ENCODE measurements around the gene RPS25. TPM values are rescaled to one million over a fixed set of nuclear protein-coding genes. Genes with fewer than 3 reads are reported as not detected.

The RPS25 gene
- total and polyA plus RNA-seq, 9 of the 15 experiments (the other 6 are each of a cell fraction or from before 2014, with no cell fraction given), result 1,553 to 5,486 (median 2,471) TPM

DNA sequence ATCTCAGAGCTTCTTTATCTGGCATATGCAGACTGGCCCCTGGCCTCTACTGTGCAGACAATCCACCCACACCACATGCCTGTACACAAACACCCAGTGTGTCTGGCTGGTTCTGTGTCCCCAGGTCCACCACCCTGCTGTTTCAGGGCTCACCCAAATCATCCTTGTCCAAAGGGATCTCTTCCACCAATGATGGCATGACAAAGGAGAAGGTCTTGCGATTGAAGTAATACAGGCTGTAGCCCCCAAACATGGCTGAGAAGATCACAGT is 10.9 kb upstream of the RPS25 start (continued):
- TF ChIP-seq ARID1B (IDR thresholded peaks at IDR 0.05) (peak; percentile 57), CREBBP (IDR thresholded peaks at IDR 0.05; ENCODE audit: low read depth, low read length) (no peak), NCOR1 (IDR thresholded peaks at IDR 0.05) (peak; percentile 69; the same call in 1 of the 2 replicates), CBFA2T2 (conservative IDR thresholded peaks at IDR 0.05) (peak; percentile 56), SREBF2 (CRISPR knock-in tag; IDR thresholded peaks at IDR 0.05) (no peak), NR1H2 (CRISPR knock-in tag; IDR thresholded peaks at IDR 0.05) (no peak), PRPF4 (IDR thresholded peaks at IDR 0.05; ENCODE audit: insufficient read depth, low read depth, low read length, poor library complexity, severe bottlenecking) (no peak), EGR1 (conservative IDR thresholded peaks at IDR 0.05) (peak; percentile 60), SMARCB1 (IDR thresholded peaks at IDR 0.05; ENCODE audit: insufficient read length, low read depth) (no peak)
- TF ChIP-seq, protein P1, sequence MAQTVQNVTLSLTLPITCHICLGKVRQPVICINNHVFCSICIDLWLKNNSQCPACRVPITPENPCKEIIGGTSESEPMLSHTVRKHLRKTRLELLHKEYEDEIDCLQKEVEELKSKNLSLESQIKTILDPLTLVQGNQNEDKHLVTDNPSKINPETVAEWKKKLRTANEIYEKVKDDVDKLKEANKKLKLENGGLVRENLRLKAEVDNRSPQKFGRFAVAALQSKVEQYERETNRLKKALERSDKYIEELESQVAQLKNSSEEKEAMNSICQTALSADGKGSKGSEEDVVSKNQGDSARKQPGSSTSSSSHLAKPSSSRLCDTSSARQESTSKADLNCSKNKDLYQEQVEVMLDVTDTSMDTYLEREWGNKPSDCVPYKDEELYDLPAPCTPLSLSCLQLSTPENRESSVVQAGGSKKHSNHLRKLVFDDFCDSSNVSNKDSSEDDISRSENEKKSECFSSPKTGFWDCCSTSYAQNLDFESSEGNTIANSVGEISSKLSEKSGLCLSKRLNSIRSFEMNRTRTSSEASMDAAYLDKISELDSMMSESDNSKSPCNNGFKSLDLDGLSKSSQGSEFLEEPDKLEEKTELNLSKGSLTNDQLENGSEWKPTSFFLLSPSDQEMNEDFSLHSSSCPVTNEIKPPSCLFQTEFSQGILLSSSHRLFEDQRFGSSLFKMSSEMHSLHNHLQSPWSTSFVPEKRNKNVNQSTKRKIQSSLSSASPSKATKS (CRISPR knock-in tag; IDR thresholded peaks at IDR 0.05), result no peak
- TF ChIP-seq, protein P2, sequence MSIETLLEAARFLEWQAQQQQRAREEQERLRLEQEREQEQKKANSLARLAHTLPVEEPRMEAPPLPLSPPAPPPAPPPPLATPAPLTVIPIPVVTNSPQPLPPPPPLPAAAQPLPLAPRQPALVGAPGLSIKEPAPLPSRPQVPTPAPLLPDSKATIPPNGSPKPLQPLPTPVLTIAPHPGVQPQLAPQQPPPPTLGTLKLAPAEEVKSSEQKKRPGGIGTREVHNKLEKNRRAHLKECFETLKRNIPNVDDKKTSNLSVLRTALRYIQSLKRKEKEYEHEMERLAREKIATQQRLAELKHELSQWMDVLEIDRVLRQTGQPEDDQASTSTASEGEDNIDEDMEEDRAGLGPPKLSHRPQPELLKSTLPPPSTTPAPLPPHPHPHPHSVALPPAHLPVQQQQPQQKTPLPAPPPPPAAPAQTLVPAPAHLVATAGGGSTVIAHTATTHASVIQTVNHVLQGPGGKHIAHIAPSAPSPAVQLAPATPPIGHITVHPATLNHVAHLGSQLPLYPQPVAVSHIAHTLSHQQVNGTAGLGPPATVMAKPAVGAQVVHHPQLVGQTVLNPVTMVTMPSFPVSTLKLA (conservative IDR thresholded peaks at IDR 0.05), result peak in 1 of 2 experiments; percentile 31; a peak in 1 of 4 replicates

Data from K562 (cell line).